Peyer's patch (tissue), 4 donors: ENCODE measurements around the gene KMT2A.

Experiments
- POLR2A ChIP-seq, 2 donors: fragments of 450-650 bp; IDR thresholded peaks; one replicate each; pipeline ENCODE4 v1.5.1; 2017; ENCODE audit warnings: antibody characterized with exemption in 2 of 2, mild to moderate bottlenecking in 2 of 2, moderate library complexity in 2 of 2
- TF ChIP-seq, protein P1 (sequence below), 6 experiments: fragments of 450-650 bp in 4 of 6; fragments of 200-600 bp in 2 of 6; sonication (generic) in 1 of 6; IDR thresholded peaks; one replicate each; pipeline ENCODE4 v1.5.1; 2017 to 2019; ENCODE audit warnings: antibody characterized with exemption in 6 of 6, mild to moderate bottlenecking in 3 of 6, moderate library complexity in 1 of 6

GRCh38 chr11:118485273-118485672, 49.0 kb downstream of the KMT2A start:
- TF ChIP-seq, protein P1, sequence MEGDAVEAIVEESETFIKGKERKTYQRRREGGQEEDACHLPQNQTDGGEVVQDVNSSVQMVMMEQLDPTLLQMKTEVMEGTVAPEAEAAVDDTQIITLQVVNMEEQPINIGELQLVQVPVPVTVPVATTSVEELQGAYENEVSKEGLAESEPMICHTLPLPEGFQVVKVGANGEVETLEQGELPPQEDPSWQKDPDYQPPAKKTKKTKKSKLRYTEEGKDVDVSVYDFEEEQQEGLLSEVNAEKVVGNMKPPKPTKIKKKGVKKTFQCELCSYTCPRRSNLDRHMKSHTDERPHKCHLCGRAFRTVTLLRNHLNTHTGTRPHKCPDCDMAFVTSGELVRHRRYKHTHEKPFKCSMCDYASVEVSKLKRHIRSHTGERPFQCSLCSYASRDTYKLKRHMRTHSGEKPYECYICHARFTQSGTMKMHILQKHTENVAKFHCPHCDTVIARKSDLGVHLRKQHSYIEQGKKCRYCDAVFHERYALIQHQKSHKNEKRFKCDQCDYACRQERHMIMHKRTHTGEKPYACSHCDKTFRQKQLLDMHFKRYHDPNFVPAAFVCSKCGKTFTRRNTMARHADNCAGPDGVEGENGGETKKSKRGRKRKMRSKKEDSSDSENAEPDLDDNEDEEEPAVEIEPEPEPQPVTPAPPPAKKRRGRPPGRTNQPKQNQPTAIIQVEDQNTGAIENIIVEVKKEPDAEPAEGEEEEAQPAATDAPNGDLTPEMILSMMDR (IDR thresholded peaks at IDR 0.05): no peak
- no peak for TF ChIP-seq POLR2A (IDR thresholded peaks at IDR 0.05)
